Endothelial cell of umbilical vein (primary cell): Measurements from ENCODE around the gene PLOD2. TPM values are rescaled to one million over a fixed set of nuclear protein-coding genes. Genes with fewer than 3 reads are reported as not detected.
A peak's percentile ranks its signal among the peaks of the same experiment; 100 is the strongest.

Experiments
- BruUV-seq: library from RNA; stranded (reverse); fragments of 400-500 nt; replicated peaks from 2 replicates; lab custom pipeline; 2021; lab: Mats Ljungman, UMichigan
- CTCF ChIA-PET: fragments of 300-600, 350-600 bp; sonication (Branson Sonifier 250); formaldehyde crosslinking; loops from one replicate; lab custom pipeline; 2021; ENCODE audit warnings: antibody characterized with exemption, inconsistent platforms; lab: Charles Lee
- POLR2A ChIA-PET: fragments of 300-600, 350-600 bp; sonication (Branson Sonifier 250); formaldehyde crosslinking; loops from one replicate; lab custom pipeline; 2021; ENCODE audit warnings: antibody characterized with exemption, inconsistent platforms; lab: Charles Lee
- DNase-seq: peaks from one replicate; pipeline ENCODE4 v3.0.0-alpha.2; 2011; ENCODE audit warnings: low read depth, low spot score
- FAIRE-seq: peaks from 2 replicates; lab custom pipeline; 2011; peaks lifted over from hg19 to GRCh38; lab: Jason Lieb, UNC
- H2AFZ ChIP-seq: 2 replicates; pipeline ENCODE4 v1.6.0; 2012; ENCODE audit warnings: low read depth, low read length, control low read depth, inconsistent platforms
- H3K27ac ChIP-seq: 2 replicates; pipeline ENCODE4 v1.5.1; 2011; ENCODE audit warnings: low read depth, mild to moderate bottlenecking, control low read depth, low read length, moderate library complexity; ENCODE audit not compliant: insufficient read depth
- H3K27me3 ChIP-seq, 2 experiments: 2 replicates each; pipeline versions ENCODE4 v1.6.0 to v1.6.1; 2011; ENCODE audit warnings: low read length in 2 of 2, mixed read lengths in 1 of 2; ENCODE audit not compliant: control insufficient read depth in 2 of 2, insufficient read depth in 2 of 2
- H3K36me3 ChIP-seq, 2 experiments: 2 replicates in 1 of 2; 3 replicates in 1 of 2; pipeline ENCODE4 v1.5.1; 2011; ENCODE audit warnings: low read length in 2 of 2, mild to moderate bottlenecking in 1 of 2, moderate library complexity in 1 of 2; ENCODE audit not compliant: control insufficient read depth in 2 of 2, insufficient read depth in 2 of 2; ENCODE audit errors: extremely low read depth in 1 of 2
- H3K4me1 ChIP-seq: 3 replicates; pipeline ENCODE4 v1.5.1; 2011; ENCODE audit warnings: mild to moderate bottlenecking, low read length; ENCODE audit not compliant: control insufficient read depth, insufficient read depth; ENCODE audit errors: extremely low read depth
- H3K4me2 ChIP-seq: 2 replicates; pipeline ENCODE4 v1.6.1; 2011; ENCODE audit warnings: low read length, control low read depth, mixed read lengths; ENCODE audit not compliant: insufficient read depth
- H3K4me3 ChIP-seq, 3 experiments: fragments of 200-600 bp in 1 of 3; sonication (generic), shearing (Covaris generic) in 1 of 3; replicated peaks in 1 of 3; 2 replicates each; pipeline ENCODE4 v1.5.1; 2011 to 2016; ENCODE audit warnings: control low read depth in 3 of 3, low read length in 3 of 3, mild to moderate bottlenecking in 2 of 3, inconsistent platforms in 1 of 3, low read depth in 1 of 3, moderate library complexity in 1 of 3; ENCODE audit not compliant: insufficient read depth in 1 of 3
- H3K79me2 ChIP-seq: 2 replicates; pipeline ENCODE4 v1.6.0; 2012; ENCODE audit warnings: low read length, inconsistent platforms; ENCODE audit not compliant: control insufficient read depth, insufficient read depth
- H3K9ac ChIP-seq: replicated peaks from 2 replicates; pipeline ENCODE3; 2011; ENCODE audit warnings: low read length, control low read depth; ENCODE audit not compliant: insufficient read depth; ENCODE audit errors: extremely low read depth
- H3K9me1 ChIP-seq: replicated peaks from 3 replicates; pipeline ENCODE4 v1.6.0; 2011; ENCODE audit warnings: mild to moderate bottlenecking, low read length; ENCODE audit not compliant: control insufficient read depth, insufficient read depth; ENCODE audit errors: extremely low read depth
- H3K9me3 ChIP-seq: replicated peaks from 2 replicates; pipeline ENCODE4 v1.5.1; 2012; ENCODE audit warnings: low read length, inconsistent platforms; ENCODE audit not compliant: control insufficient read depth, insufficient read depth
- H4K20me1 ChIP-seq: replicated peaks from 2 replicates; pipeline ENCODE3; 2011; ENCODE audit warnings: mild to moderate bottlenecking, low read length; ENCODE audit not compliant: control insufficient read depth, insufficient read depth; ENCODE audit errors: extremely low read depth
- CTCF ChIP-seq, 2 donors: IDR thresholded peaks; 1 replicate in 1 of 2; 2 replicates in 1 of 2; pipeline ENCODE4 v1.5.1; 2011; ENCODE audit warnings: low read length in 2 of 2, mild to moderate bottlenecking in 2 of 2, moderate library complexity in 2 of 2, control low read depth in 1 of 2, inconsistent platforms in 1 of 2, low read depth in 1 of 2; ENCODE audit not compliant: insufficient read depth in 1 of 2; ENCODE audit errors: extremely low read depth in 1 of 2
- GATA2 ChIP-seq: IDR thresholded peaks from 2 replicates; pipeline ENCODE4 v1.7.0; 2011; ENCODE audit warnings: low read depth, mild to moderate bottlenecking, moderate library complexity, mixed read lengths, low read length; ENCODE audit not compliant: insufficient read length, insufficient read depth
- MYC ChIP-seq: IDR thresholded peaks from one replicate; pipeline ENCODE4 v1.6.1; 2011; ENCODE audit warnings: mild to moderate bottlenecking, low read depth, low read length
- dilution Hi-C: fragments of 300-500 bp; cut with MboI; formaldehyde crosslinking; loops from one replicate; pipeline ENCODE4 v1.15.0; 2019; ENCODE audit warnings: low sequenced_read_pairs; ENCODE audit not compliant: extremely low pct_ligation_motif_present
- intact Hi-C: fragments of 100-400 bp; cut with micrococcal nuclease; formaldehyde crosslinking; loops from one replicate; pipeline ENCODE4 v1.10.0; 2022
- polyA plus RNA-seq, 4 experiments: library from polyadenylated mRNA; depleted of rRNA in 3 of 4; stranded (reverse) in 3 of 4; unstranded in 1 of 4; fragments of >200 nt; gene quantifications; 2 replicates each; pipeline versions ENCODE4 v1.2.1 to v1.2.3, GENCODE V29; 2011 to 2012; ENCODE audit warnings: missing spikeins in 1 of 4
- total RNA-seq: library from RNA; stranded (reverse); gene quantifications from 2 replicates; pipeline ENCODE4 v1.2.3, GENCODE V29; 2021

The PLOD2 gene
- total and polyA plus RNA-seq, 2 donors (not counting 3 experiments of a cell fraction or from before 2014, with no cell fraction given): 36.1 to 193 TPM

DNA sequence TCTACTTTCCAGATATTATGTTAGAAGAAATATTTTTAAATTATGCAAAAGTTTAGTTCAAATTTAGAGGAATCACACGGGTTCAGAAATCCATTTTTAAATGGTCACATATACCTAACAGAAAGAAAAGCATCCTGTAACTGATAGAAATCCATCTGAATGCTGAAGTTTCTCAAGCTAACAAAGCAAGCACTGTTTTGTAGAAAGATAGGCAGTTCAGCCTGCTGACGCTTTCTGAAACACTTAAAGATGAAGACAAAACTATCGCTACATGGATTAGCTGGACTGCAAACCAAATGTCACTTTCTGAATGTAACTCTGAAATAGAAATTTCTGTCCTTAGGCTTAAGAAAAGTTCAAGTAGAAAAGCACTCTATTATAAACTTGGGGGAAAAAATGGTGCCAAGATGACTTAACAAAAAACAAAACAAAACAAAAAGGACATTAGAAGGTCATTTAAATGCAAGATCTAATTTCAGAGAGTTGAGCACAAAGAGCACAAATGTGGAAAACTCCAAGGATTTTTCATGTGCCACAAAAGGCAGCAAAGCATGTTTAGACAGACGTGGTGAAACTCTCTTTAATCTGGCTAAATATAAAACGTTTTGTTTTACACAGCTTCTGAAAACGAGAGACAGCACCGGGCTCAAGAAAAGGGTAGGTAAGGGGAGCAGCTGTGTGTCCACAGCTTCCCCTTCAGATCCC is 1.2 kb downstream of the PLOD2 start:
- DNase-seq (no peak), FAIRE-seq (no peak)
- no peaks in the 10 kb centered on the region for H3K9me3 ChIP-seq
- H3K27ac ChIP-seq: peak overlapping the region; percentile 90
- H2AFZ ChIP-seq: no peak overlapping the region
- H4K20me1 ChIP-seq: peaks cover 2% of the 10 kb centered on the region
- H3K9ac ChIP-seq: peak overlapping the region; percentile 93
- peak overlapping the region; percentile 55 to 94 (median 80) for H3K4me3 ChIP-seq
- ChIA-PET POLR2A (interaction anchor here (1.2 to 3.3 kb wide), 4 partner anchors 18 to 94 kb away, joined by 3 to 42 read pairs (median 12); no protein-coding TSS in a partner anchor), CTCF (interaction anchor here (0.7 to 8.3 kb wide), 16 partner anchors 11 to 383 kb away, joined by 3 to 115 read pairs (median 5); no protein-coding TSS in a partner anchor)
- BruUV-seq: TSS peak; percentile 20
- TF ChIP-seq GATA2: no peak
- TF ChIP-seq MYC: no peak
- no peak for TF ChIP-seq CTCF (IDR thresholded peaks at IDR 0.05; ENCODE audit: extremely low read depth in 1 of 2, insufficient read depth in 1 of 2, low read depth in 1 of 2, low read length in 2 of 2)
- peaks cover 63% of the 10 kb centered on the region for H3K4me1 ChIP-seq
- peak overlapping the region; percentile 93 for H3K4me2 ChIP-seq
- dilution Hi-C loops (no loop called here), intact Hi-C loops (loop anchor here (1.0 to 2.0 kb wide), 8 partner anchors 27 to 347 kb away; partner anchors contain the start of gene PLSCR4)
- H3K79me2 ChIP-seq: peaks cover 86% of the 10 kb centered on the region
- no peaks in the 10 kb centered on the region for H3K9me1 ChIP-seq
- no peaks in the 10 kb centered on the region for H3K36me3 ChIP-seq
- no peaks in the 10 kb centered on the region for H3K27me3 ChIP-seq
